Measurements from ENCODE around the gene CDH8.
"Not testable (repeated sequence)": the region's sequence is repeated elsewhere in the genome, so short reads cannot be mapped to it uniquely, and the experiment has no call there.

The CDH8 gene

DNA sequence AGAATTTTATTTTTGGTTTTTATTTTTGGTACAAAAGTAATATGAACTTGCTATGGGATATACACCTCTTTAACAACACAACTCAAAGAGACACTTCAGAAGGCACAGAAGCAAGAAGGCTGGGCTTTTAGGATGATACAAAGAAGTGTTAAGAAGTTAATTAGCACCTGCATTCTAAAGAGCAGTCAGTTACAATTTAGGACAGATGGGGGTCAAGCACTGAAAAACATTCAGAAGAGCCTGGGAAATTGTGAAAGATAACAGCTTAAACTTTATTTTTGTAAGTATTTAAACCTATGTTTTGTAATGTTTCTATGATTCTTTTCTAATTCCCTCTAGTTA is 163.5 kb downstream of the CDH8 start:
- DNase-seq (ENCODE audit: low spot score) (no peak), FAIRE-seq (no peak)

DNA sequence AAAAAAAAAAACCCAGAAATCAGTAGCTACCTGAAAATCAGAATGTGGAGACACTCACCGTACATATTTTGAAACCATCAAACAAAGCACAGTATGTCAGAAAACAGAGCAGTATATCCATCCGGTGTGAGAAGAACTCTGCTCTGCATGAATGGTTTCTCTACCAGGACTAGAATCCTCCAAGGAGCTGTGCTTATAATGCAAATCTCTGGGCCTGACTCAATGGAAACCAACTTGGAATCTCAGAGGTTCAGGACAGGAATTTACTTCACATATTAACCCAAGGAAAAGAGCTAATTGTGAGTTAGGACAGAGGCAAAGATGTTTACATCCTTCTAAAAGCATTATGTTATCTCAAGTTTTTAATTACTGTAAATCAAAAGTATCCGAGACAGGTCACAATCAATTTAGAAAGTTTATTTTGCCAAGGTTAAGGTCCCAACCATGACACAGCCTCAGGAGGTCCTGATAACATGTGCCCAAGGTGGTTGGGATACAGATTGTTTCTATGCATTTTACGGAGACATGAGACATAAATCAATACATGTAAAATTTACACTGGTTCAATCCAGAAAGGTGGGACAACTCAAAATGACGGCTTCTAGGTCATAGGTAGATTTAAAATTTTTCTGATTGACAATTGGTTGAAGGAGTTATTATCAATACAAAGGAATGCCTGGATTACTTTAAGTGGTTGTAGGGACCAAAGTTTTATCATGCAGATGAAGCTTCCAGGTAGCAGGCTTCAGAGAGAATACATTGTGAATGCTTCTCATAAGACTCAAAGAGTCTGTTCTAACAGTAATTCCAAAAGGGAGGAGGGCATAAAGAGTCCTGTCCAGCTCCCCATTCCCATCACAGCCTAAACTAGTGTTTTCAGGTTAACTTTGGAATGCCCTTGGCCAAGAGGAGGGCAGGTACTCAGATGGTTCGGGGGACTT is 164.1 kb downstream of the CDH8 start:
- FAIRE-seq (no peak), DNase-seq (ENCODE audit: low spot score) (no peak)

DNA sequence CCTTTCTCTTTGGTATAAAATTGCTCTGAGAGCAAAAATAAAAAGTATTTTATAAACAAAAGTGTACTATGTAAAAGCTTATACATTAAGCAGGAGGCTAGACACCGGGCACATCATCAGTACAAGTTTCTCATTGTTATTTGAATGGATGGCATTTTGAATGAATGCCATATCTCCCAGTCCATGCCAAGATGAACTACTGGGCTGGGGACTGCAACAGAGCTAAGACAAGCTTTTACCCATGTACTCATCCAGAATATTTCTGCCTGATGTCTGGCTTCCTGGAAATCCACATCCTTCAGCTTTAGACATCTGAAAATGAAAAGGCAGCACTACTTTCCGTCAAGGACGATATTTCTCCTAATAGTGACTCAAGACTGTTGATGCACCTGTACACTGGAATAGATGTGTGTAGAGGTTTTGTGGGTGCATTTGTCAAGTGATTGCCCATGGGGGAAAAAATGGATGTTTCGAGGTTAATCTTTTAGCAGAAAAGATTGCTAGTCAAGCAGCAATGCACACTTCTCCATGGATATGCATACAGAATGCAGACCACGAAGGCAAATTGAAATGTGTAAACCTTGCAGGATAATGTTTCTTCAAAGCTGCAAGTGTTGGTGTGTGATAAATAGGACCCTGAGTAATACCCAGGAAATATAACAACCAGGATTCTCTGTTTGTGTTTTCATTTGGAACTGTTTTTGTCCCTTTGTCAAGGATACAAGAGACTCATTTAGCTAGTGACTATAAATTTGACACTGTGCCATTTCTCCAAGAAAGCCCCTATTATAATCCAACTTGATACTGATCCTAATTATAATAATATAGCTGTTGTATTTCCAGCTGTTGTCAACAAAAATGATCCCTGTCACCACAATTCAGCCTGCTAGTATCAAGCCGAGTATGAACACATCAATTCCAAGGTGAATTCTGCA is 173.8 kb downstream of the CDH8 start:
- FAIRE-seq: no peak
- no peak for DNase-seq (ENCODE audit: low spot score)

DNA sequence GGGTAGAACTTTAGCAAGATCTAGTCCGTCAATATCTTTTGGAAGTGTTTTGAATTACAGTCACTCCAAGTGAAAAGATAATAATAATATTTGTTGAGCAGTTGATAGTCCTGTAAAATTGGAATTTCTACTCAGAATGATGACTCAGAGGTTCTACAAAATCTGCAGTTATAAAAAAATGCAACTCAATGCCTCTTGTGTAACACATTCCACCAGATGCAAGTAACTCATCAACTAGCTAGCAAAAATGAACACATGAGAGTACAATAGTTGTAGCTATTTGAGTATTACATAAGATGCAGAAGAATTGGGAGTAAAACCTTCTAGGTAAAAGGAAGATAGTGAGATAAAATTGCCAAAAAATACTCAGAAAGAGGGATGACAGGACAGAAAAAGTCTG is 177.2 kb downstream of the CDH8 start:
- no peak for FAIRE-seq
- DNase-seq (ENCODE audit: low spot score): peak; percentile 12

DNA sequence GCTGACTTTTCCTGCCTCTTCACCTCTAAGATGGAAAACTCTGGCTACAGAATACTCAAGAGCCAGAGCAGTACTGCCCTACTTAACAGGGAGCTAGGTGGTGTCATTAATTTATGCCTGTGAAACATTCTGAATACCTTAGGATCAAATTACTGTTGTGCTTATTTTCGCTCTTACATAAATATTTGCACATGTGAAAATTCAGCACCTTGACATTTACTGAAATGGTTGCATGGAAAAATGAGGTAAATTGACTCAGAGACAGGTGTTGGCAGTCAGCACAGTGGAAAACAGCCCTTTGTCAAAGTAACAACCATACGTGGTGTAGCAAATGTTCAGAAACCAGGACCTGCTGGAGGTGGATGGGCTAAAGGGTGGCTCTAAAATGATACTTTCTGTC is 193.6 kb downstream of the CDH8 start:
- DNase-seq (ENCODE audit: low spot score) (no peak), FAIRE-seq (no peak)

DNA sequence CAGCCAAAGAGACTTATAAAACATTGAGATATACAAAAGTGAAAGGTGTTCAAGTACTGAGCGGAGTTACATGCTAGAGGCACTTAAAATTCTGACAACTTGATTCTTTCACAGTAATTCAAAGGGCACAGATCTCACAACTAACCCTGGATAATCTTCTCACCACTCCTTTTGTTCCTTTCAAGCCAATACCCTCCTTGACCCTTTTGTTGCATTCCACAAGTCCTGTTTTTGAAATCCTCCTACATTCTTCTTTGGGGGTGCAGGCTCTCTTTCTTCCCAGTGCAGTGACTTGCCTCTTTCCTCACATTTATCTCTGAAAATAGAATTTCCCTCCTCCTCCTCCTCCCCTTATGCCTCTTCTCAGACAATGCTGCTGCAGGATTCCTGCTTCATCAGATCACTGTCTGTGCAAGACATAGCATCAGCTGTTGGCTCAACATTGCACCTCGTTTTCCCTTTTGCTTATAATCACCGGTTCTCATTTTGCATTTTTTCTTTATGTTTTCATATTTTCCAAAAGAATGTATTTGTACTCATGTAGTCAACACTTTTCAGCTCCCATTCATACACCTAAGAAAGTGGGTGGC is 199.3 kb downstream of the CDH8 start:
- FAIRE-seq (no peak), DNase-seq (ENCODE audit: low spot score) (no peak)

DNA sequence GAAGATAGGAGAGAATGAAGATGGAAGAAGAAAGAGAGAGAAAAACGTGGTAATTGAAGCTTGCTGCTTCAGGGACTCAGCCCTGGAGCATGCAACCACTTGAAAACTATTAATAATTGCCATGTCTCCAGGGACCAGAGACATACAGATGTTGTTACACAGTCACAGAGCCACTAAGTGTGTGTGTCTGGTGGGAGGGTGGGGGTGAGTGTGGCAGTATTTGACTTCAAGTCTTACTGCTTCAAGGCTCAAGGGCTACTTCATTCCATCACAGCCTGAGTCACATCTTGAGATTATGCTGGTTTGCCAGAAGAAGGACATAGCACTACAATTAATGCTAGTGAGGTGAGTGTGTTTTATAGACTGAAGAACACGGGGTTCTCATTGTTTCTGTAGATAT is 202.2 kb downstream of the CDH8 start:
- DNase-seq (ENCODE audit: low spot score) (no peak), FAIRE-seq (no peak)

DNA sequence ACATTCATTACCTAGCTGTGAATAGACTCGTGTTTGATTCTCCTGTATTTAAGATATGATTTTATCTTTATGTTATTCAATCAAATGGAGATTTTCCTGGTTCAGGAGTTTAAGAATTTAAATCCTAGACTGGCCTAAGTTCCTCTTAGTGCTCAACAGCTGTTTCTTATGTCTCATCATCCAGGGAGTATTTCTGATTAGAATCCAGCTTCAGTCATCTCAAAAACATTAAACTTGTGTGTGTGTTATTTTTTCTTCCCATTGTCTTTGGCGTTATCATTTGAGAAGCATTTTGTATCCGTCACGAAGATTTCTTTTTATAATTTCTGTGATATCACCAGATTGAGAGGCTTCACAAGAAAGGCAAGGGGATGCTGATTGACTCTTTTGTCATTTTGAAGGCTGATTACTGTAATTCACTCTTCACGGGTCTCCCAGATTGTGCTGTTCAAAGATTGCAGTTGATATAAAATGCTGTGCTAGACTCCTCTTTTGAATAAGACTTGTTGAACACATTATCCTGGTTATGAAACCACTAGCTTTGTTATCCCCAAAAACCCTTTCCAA is 204.8 kb downstream of the CDH8 start:
- DNase-seq (ENCODE audit: low spot score) (no peak), FAIRE-seq (no peak)

DNA sequence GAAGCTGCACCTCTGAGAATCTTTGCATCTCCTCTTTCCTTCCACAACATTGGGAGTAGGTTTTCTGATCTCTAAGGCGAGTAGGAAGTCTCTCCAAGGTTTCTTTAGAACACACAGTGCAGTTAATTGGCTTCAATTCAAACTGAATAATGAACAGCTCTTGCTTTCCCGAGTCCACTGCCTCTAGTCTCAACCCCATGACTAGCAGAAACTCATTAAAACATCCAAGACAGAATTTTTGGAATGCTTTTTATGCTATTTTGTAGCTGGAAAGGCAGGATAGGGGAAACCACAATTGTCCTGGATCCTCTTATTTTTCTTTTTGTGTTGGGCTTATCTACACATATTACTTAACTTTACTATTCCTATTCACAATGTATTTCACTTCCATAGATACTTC is 206.6 kb downstream of the CDH8 start:
- DNase-seq (ENCODE audit: low spot score) (peak; percentile 23), FAIRE-seq (no peak)

DNA sequence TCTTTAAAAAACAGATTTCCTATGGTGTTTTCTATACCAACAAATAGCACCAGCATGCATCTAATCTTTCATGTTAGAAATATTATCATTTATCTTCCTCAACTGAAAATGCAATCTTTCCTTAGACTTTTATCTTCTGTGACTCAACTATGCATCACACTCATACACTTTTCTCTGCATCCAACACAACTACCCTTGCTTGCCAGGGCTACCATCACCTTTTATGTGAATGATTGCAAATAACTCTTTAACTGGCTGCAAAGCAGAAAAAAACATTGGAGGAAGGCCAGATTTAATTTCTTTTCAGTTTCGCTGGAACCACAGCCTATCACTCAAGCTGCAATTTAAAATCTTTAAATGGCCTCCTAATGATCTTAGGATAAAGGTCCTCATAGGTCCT is 212.9 kb downstream of the CDH8 start:
- no peak for FAIRE-seq
- no peak for DNase-seq (ENCODE audit: low spot score)

DNA sequence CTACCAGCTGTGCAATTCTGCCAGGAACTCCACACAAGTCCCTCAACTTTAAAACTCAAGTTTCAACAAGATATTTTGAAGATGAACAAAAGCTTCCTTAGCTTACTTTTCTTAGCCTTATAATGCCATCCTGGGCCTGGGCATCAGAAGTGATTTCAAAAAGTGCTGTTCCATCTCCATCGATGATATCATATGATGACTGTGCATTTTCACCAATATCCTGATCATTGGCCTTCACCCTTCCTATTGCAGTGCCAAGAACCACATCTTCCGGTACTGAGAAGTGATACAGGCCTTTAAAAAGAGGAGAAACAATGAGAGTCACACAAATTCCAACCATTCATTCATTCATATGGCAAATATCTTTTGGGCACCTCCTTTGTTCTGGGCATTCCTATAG is 215.4 kb downstream of the CDH8 start:
- FAIRE-seq: no peak
- DNase-seq (ENCODE audit: low spot score): peak; percentile 29

DNA sequence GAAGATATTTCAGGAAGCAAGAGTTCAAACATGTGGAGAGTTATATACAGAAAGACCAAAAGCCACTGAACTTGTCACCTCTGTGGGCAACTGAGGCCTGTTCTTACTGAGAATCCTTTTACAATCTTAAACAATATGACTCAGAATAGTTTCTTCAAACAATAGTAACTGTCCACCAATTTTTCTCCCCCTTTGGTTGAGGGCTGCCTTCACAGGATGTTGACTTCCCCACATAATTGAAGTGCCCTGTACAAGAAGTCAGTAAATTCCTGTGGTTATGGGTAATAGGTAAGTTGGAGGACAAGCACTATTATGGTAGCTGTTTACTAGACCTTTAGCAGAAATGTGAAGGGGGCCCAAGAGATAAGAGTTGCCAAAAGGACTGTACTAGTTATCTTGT is 215.8 kb downstream of the CDH8 start:
- DNase-seq (ENCODE audit: low spot score) (peak; percentile 73), FAIRE-seq (no peak)

DNA sequence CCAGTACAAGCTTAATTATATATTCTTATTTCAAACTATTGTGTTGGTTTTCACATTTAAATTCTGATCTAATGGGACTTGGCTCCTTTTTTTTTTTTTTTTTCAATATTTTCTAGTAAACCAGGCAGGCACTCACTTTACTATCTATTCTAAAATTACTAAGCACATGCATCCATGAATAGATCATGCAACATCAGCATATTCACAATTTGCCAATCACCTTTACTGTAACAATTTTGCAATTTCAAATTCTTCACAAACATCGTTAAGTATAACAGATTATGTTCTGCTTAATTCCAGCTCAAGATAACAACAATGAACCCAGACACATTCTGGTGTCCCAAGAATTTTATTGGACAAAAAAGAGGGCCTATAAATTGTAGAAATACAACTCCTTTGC is 217.4 kb downstream of the CDH8 start:
- DNase-seq (ENCODE audit: low spot score): no peak
- no peak for FAIRE-seq

DNA sequence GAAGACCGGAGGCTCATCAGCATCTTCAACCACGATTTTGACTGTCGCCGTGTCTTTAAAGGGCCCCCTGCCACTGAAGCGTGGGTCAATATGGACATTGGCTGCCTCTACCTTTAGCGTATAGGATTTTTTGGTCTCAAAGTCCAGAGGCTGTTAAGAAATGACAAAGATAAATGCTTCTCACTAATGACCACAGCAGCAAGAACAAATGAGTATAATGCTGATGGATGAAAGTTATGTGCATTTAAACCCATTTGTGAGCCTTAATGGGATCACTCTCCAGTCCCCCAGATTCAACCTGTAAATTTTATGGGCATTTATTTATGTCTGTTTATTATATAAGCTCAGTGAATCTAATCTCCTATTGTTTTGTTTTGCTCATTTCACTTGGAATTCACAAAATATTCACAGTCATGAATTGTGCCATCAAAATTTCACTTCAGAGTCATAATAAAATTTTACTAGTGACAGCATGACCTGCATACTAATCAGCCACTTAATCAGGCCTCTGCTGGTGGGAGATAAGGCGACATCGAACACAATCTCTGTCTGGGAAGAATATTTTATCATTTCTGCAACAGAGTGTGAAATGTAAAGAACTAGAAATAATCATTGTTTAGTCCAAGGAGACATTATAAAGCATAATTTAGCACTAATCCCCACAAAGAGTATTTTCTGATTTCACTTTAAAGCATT is 218.5 kb downstream of the CDH8 start:
- no peak for FAIRE-seq
- DNase-seq (ENCODE audit: low spot score): no peak

DNA sequence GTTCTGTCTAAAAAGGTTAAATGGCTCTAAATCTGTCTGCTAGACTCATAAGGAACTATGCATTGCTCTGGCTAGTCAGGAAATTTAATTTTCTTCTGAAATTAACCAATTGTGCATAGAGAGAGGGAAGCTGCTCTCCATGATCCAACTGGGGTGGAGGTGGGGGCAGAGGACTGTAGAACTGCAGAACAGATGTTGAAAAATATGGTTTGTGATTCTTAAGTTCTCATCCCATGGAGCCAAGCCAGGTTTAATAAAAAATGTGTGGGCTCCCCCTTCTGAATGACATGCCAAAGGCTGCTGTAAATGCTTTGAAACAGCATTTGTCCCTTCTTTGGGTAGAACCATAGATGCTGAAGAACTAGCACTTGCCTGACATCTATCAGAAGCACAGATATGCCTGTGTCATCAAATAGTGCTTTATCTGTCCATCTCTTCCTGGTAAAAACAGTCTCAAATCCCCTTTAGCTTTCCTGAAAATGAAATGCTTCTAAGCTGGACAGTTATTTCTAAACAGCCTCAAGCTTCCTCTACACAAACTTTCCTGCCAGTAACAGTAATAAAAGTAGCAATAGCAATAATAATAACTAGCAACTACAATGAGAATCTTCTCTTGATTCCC is 221.4 kb downstream of the CDH8 start:
- DNase-seq (ENCODE audit: low spot score): no peak

DNA sequence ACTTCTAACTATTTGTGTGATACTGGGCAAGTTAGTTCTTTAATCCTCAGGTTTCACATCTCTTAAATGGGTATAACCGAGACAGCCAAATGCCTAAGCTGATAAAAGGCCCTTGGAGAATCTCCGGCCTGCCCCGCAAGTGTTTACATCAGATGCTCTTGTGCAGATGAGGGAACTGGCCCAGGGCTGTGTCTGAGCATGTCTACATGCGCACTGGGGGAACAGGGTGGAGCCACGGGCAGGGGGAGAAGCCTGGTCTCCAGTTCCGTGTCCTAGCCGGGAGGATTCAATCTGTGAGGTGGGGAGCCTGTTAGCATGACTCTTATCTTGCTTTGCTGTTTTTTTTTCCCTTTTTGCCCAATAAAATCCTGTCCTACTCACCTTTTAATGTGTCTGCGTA is 222.9 kb downstream of the CDH8 start:
- no peak for FAIRE-seq
- DNase-seq (ENCODE audit: low spot score): no peak

More for the DNA sequence above, 221.4 kb downstream of the CDH8 start:
- FAIRE-seq: no peak

DNA sequence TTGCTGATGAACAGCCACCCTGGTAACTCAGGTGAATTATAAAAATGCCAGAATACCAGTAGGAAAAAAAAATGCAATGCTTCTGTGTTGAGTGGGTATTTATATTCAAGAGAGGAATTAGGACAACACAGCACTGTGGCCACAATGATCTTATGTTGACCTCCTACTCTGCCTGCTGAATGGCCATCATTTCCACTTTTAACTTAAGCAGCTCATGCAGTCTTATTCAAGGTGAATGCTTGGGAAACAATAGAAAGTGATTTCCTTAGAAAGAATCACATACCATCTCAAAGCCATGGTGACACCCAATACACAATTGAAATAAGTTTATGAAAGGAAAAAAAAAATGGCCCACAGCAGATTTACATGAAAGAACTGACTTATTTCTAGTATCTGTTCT is 224.0 kb downstream of the CDH8 start:
- DNase-seq (ENCODE audit: low spot score) (no peak), FAIRE-seq (no peak)

DNA sequence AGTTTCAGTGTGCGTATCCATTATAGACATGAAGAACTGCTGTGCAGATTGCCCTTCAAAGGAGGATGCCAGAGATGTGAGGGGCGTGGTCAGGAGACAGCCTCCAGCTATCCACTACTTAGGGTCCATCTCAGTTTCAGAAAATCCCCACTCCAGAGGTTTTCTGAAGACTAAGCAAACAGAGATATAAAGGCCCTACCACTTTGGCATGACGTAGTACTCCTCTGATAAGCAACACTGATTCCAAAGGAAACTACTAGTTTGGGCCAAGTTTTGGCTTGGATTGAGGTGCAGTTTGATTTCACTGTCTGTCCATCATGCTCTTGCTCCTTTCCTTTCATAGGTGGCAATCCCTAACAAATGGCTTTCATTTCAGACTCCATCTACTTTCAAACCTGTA is 228.7 kb downstream of the CDH8 start:
- peak; percentile 13 for FAIRE-seq
- DNase-seq (ENCODE audit: low spot score): no peak

DNA sequence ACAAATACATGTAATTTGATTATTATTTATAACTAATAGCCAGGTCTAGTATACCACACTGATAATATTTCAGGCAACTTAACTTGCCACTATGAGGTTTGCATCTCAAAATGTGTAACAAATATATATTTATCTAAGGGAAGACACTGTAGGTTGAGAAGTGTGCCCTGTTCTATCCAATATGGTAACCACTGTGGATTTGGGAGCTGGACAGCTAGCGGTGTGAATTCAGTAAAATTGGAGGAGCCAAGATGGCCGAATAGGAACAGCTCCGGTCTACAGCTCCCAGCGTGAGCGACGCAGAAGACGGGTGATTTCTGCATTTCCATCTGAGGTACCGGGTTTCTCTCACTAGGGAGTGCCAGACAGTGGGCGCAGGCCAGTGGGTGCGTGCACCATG is 235.0 kb downstream of the CDH8 start:
- FAIRE-seq; DNase-seq (ENCODE audit: low spot score): not testable (repeated sequence)

DNA sequence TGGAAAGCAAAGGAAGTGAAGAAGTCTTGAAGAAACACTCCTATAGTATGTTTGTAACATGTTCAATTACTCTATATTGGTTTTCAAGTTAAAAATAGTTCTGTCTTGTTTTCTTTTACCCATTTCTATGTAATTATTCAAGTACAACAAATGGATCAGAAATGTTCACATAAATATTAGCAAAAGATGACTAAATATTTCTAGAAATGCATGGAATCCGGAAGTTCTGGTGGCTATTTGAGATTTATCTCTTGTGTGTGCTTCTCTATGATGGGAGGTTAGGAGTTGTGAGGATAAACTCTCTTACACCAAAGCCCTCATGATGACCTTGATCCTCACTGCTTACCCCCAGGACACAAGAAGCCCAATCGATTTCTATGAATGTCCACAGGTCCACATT is 237.5 kb downstream of the CDH8 start:
- FAIRE-seq (no peak), DNase-seq (ENCODE audit: low spot score) (no peak)
